Stimulated activated CD4-positive, alpha-beta T cell treated with anti-CD3 and anti-CD28 coated beads, Interleukin-15, amount 100 ng/mL, for 24 hours (primary cell): Measurements from ENCODE around the gene MEGF9.

ENCODE experiments used
- DNase-seq: peaks from one replicate; pipeline ENCODE4 v3.0.0-alpha.2; 2020

The MEGF9 gene

GRCh38 chr9:120619751-120620655 is 94.3 kb downstream of the MEGF9 start:
- peak; percentile 67 for DNase-seq

GRCh38 chr9:120616966-120617935 is 97.0 kb downstream of the MEGF9 start:
- no peak for DNase-seq

- no peak for DNase-seq
Measured at GRCh38 chr9:120612218-120612617, 102.1 kb downstream of the MEGF9 start.

- no peak for DNase-seq
Measured at GRCh38 chr9:120611690-120612068, 102.6 kb downstream of the MEGF9 start.

- DNase-seq = no peak
Measured at GRCh38 chr9:120610975-120611689, 103.1 kb downstream of the MEGF9 start.

GRCh38 chr9:120609636-120610035 is 104.6 kb downstream of the MEGF9 start:
- no peak for DNase-seq

- no peak for DNase-seq
Measured at GRCh38 chr9:120608421-120608820, 105.8 kb downstream of the MEGF9 start.

- DNase-seq = no peak
Measured at GRCh38 chr9:120603591-120603990, 110.7 kb downstream of the MEGF9 start.

- no peak for DNase-seq
Measured at GRCh38 chr9:120603010-120603409, 111.3 kb downstream of the MEGF9 start.

GRCh38 chr9:120593955-120594277 is 120.4 kb downstream of the MEGF9 start:
- no peak for DNase-seq

- no peak for DNase-seq
Measured at GRCh38 chr9:120593250-120593954, 120.9 kb downstream of the MEGF9 start.

GRCh38 chr9:120592210-120592609 is 122.1 kb downstream of the MEGF9 start:
- DNase-seq = no peak

- no peak for DNase-seq
Measured at GRCh38 chr9:120587328-120587727, 126.9 kb downstream of the MEGF9 start.

- DNase-seq = peak; percentile 16
Measured at GRCh38 chr9:120583958-120584369, 130.3 kb downstream of the MEGF9 start.

GRCh38 chr9:120580051-120580896 is 134.0 kb downstream of the MEGF9 start, which contains the start of gene CDK5RAP2:
CDK5RAP2 (minus strand) TSS chr9:120580167; CDS start chr9:120579978, 189 bp downstream.
- DNase-seq = peak; percentile 95

GRCh38 chr9:120579139-120580050 is 134.9 kb downstream of the MEGF9 start:
- peak; percentile 20 for DNase-seq

- no peak for DNase-seq
Measured at GRCh38 chr9:120574473-120574872, 139.8 kb downstream of the MEGF9 start.

- DNase-seq = no peak
Measured at GRCh38 chr9:120572472-120572871, 141.8 kb downstream of the MEGF9 start.

GRCh38 chr9:120571443-120572257 is 142.6 kb downstream of the MEGF9 start:
- DNase-seq = no peak
